Left ventricle myocardium inferior (tissue), 1 donor: Measurements from ENCODE around the gene EIPR1. TPM values are rescaled to one million over a fixed set of nuclear protein-coding genes. Genes with fewer than 3 reads are reported as not detected.

ENCODE experiments used
- DNase-seq: peaks from one replicate; pipeline ENCODE4 v3.0.0-alpha.2; 2020
- H3K27ac ChIP-seq: fragments of 200-600 bp; replicated peaks from 2 replicates; pipeline ENCODE4 v1.8.0; 2021
- H3K27me3 ChIP-seq: fragments of 200-600 bp; 2 replicates; pipeline ENCODE4 v1.8.0; 2021; ENCODE audit warnings: low read depth
- H3K36me3 ChIP-seq: fragments of 200-600 bp; 2 replicates; pipeline ENCODE4 v1.8.0; 2021
- H3K4me1 ChIP-seq: fragments of 200-600 bp; 2 replicates; pipeline ENCODE4 v1.8.0; 2021
- H3K4me3 ChIP-seq: fragments of 200-600 bp; 2 replicates; pipeline ENCODE4 v1.8.0; 2021; ENCODE audit warnings: mild to moderate bottlenecking, moderate library complexity
- H3K9me3 ChIP-seq: fragments of 200-600 bp; replicated peaks from 2 replicates; pipeline ENCODE4 v1.8.0; 2021
- CTCF ChIP-seq: fragments of 200-600 bp; IDR thresholded peaks from 2 replicates; pipeline ENCODE4 v1.8.0; 2021; ENCODE audit warnings: antibody characterized with exemption, mild to moderate bottlenecking, borderline replicate concordance
- intact Hi-C: fragments of 100-400 bp; cut with micrococcal nuclease; formaldehyde crosslinking; loops from one replicate; pipeline ENCODE4 v1.11.0; 2022
- total RNA-seq: library from RNA; stranded (reverse); fragmentation: NEBNext Ultra II Directional; extraction: Animal tissue kit (Norgen Biotek cat#: 25700); gene quantifications from one replicate; pipeline ENCODE4 v1.2.1, GENCODE V29; 2021
- donor health status: DM: no; HTN: yes; CAD: no; lungs with severe emphysema.

Gene EIPR1
- total RNA-seq, 1 donor from 2014 or later = 12.2 TPM

- no peak for DNase-seq
- intact Hi-C loops = no loop called here
These were observed 114.9 kb downstream of the EIPR1 start for GRCh38 chr2:3262437-3263388.

GRCh38 chr2:3261511-3261910 lies 116.1 kb downstream of the EIPR1 start:
- no peak for DNase-seq
- no peak overlapping the region for H3K4me3 ChIP-seq
- peaks cover 10% of the 10 kb centered on the region for H3K4me1 ChIP-seq
- peaks cover 8% of the 10 kb centered on the region for H3K36me3 ChIP-seq
- H3K9me3 ChIP-seq = no peaks in the 10 kb centered on the region
- H3K27me3 ChIP-seq = no peaks in the 10 kb centered on the region
- H3K27ac ChIP-seq = no peak overlapping the region
- no peak for TF ChIP-seq CTCF
- intact Hi-C loops = no loop called here

More at GRCh38 chr2:3262437-3263388, 114.9 kb downstream of the EIPR1 start:
- H3K36me3 ChIP-seq = no peaks in the 10 kb centered on the region
- no peak for TF ChIP-seq CTCF
- H3K4me1 ChIP-seq = peaks cover 10% of the 10 kb centered on the region
- no peaks in the 10 kb centered on the region for H3K27me3 ChIP-seq
- no peak overlapping the region for H3K27ac ChIP-seq
- H3K9me3 ChIP-seq = no peaks in the 10 kb centered on the region
- no peak overlapping the region for H3K4me3 ChIP-seq

GRCh38 chr2:3260959-3261358 lies 116.7 kb downstream of the EIPR1 start:
- intact Hi-C loops = no loop called here
- peaks cover 9% of the 10 kb centered on the region for H3K36me3 ChIP-seq
- H3K27ac ChIP-seq = no peak overlapping the region

GRCh38 chr2:3257826-3258225 lies 119.8 kb downstream of the EIPR1 start:
- TF ChIP-seq CTCF = no peak
- H3K4me3 ChIP-seq = no peak overlapping the region
- no peaks in the 10 kb centered on the region for H3K9me3 ChIP-seq
- DNase-seq = no peak
- intact Hi-C loops = no loop called here
- peaks cover 9% of the 10 kb centered on the region for H3K4me1 ChIP-seq
- H3K27ac ChIP-seq = no peak overlapping the region
- no peaks in the 10 kb centered on the region for H3K27me3 ChIP-seq
- peaks cover 24% of the 10 kb centered on the region for H3K36me3 ChIP-seq

More at GRCh38 chr2:3260959-3261358, 116.7 kb downstream of the EIPR1 start:
- Histone ChIP-seq H3K27me3 (no peaks in the 10 kb centered on the region), H3K4me3 (no peak overlapping the region), H3K4me1 (peaks cover 10% of the 10 kb centered on the region), H3K9me3 (no peaks in the 10 kb centered on the region)
- TF ChIP-seq CTCF = no peak
- no peak for DNase-seq

GRCh38 chr2:3257166-3257565 lies 120.5 kb downstream of the EIPR1 start:
- Histone ChIP-seq H3K27me3 (no peaks in the 10 kb centered on the region), H3K4me1 (peaks cover 9% of the 10 kb centered on the region), H3K9me3 (no peaks in the 10 kb centered on the region), H3K36me3 (peaks cover 24% of the 10 kb centered on the region), H3K4me3 (no peak overlapping the region), H3K27ac (no peak overlapping the region)
- no peak for DNase-seq
- intact Hi-C loops = no loop called here
- TF ChIP-seq CTCF = no peak
